GM21360 (cell line): ENCODE results near the gene MEGF11.

Experiments used
- ATAC-seq: cut with Tn5 transposase; IDR thresholded peaks from one replicate; pipeline ENCODE4 v1.9.1; 2021; ENCODE audit warnings: mild to moderate bottlenecking, moderate library complexity; ENCODE audit not compliant: unreplicated experiment

Gene MEGF11

GRCh38 chr15:66126456-66126855, 127.1 kb downstream of the MEGF11 start:
- no peak for ATAC-seq

GRCh38 chr15:66126031-66126441, 127.5 kb downstream of the MEGF11 start:
- no peak for ATAC-seq

GRCh38 chr15:66124651-66125050, 128.9 kb downstream of the MEGF11 start:
- no peak for ATAC-seq

- no peak for ATAC-seq
Observed at GRCh38 chr15:66123799-66124198, 129.8 kb downstream of the MEGF11 start.

GRCh38 chr15:66120422-66120821, 133.1 kb downstream of the MEGF11 start:
- ATAC-seq = no peak

GRCh38 chr15:66117841-66118240, 135.7 kb downstream of the MEGF11 start:
- no peak for ATAC-seq

GRCh38 chr15:66115568-66116206, 137.9 kb downstream of the MEGF11 start:
- ATAC-seq = no peak

- no peak for ATAC-seq
Observed at GRCh38 chr15:66114863-66115425, 138.6 kb downstream of the MEGF11 start.

- ATAC-seq = no peak
Observed at GRCh38 chr15:66112388-66112787, 141.2 kb downstream of the MEGF11 start.

GRCh38 chr15:66111363-66111762, 142.2 kb downstream of the MEGF11 start:
- no peak for ATAC-seq

- no peak for ATAC-seq
Observed at GRCh38 chr15:66110864-66111263, 142.7 kb downstream of the MEGF11 start.

GRCh38 chr15:66109826-66110225, 143.7 kb downstream of the MEGF11 start:
- no peak for ATAC-seq

GRCh38 chr15:66108483-66109265, 144.9 kb downstream of the MEGF11 start:
- ATAC-seq = no peak

GRCh38 chr15:66107070-66107469, 146.5 kb downstream of the MEGF11 start:
- no peak for ATAC-seq

GRCh38 chr15:66105286-66106265, 148.0 kb downstream of the MEGF11 start:
- ATAC-seq = no peak

GRCh38 chr15:66103293-66103590, 150.3 kb downstream of the MEGF11 start:
- no peak for ATAC-seq

GRCh38 chr15:66102563-66103292, 150.8 kb downstream of the MEGF11 start:
- no peak for ATAC-seq

- no peak for ATAC-seq
Observed at GRCh38 chr15:66101715-66102395, 151.7 kb downstream of the MEGF11 start.

- no peak for ATAC-seq
Observed at GRCh38 chr15:66100761-66101160, 152.8 kb downstream of the MEGF11 start.
